NT2/D1 (cell line): ENCODE results near the gene IGBP1.

ENCODE experiments used
- DNase-seq: peaks from one replicate; pipeline ENCODE4 v3.0.0-alpha.2; 2011; ENCODE audit warnings: low read depth, low spot score
- H3K27me3 ChIP-seq: 2 replicates; pipeline ENCODE4 v1.6.0; 2011; ENCODE audit warnings: mild to moderate bottlenecking; ENCODE audit not compliant: insufficient read length, insufficient read depth
- H3K36me3 ChIP-seq: 2 replicates; pipeline ENCODE4 v1.6.1; 2011; ENCODE audit warnings: mild to moderate bottlenecking, low read length, mixed read lengths; ENCODE audit not compliant: insufficient read depth, insufficient read length
- H3K4me1 ChIP-seq: 2 replicates; pipeline ENCODE4 v1.5.1; 2011; ENCODE audit not compliant: insufficient read depth, insufficient read length
- H3K4me3 ChIP-seq: 2 replicates; pipeline ENCODE4 v1.5.1; 2011; ENCODE audit warnings: low read depth; ENCODE audit not compliant: insufficient read length
- H3K9ac ChIP-seq: 2 replicates; pipeline ENCODE4 v1.6.0; 2011; ENCODE audit warnings: low read depth; ENCODE audit not compliant: insufficient read length
- H3K9me3 ChIP-seq: 2 replicates; pipeline ENCODE4 v1.5.1; 2011; ENCODE audit warnings: mild to moderate bottlenecking, low read length; ENCODE audit not compliant: insufficient read depth
- SUZ12 ChIP-seq: IDR thresholded peaks from 2 replicates; pipeline ENCODE4 v1.6.1; 2011; ENCODE audit not compliant: insufficient read length, insufficient read depth; ENCODE audit errors: extremely low read depth
- YY1 ChIP-seq: IDR thresholded peaks from 2 replicates; pipeline ENCODE4 v1.6.1; 2011; ENCODE audit not compliant: insufficient read length, insufficient read depth
- ZNF274 ChIP-seq: IDR thresholded peaks from 2 replicates; pipeline ENCODE4 v1.6.1; 2011; ENCODE audit warnings: mild to moderate bottlenecking, low read depth, low read length

Gene IGBP1

DNA sequence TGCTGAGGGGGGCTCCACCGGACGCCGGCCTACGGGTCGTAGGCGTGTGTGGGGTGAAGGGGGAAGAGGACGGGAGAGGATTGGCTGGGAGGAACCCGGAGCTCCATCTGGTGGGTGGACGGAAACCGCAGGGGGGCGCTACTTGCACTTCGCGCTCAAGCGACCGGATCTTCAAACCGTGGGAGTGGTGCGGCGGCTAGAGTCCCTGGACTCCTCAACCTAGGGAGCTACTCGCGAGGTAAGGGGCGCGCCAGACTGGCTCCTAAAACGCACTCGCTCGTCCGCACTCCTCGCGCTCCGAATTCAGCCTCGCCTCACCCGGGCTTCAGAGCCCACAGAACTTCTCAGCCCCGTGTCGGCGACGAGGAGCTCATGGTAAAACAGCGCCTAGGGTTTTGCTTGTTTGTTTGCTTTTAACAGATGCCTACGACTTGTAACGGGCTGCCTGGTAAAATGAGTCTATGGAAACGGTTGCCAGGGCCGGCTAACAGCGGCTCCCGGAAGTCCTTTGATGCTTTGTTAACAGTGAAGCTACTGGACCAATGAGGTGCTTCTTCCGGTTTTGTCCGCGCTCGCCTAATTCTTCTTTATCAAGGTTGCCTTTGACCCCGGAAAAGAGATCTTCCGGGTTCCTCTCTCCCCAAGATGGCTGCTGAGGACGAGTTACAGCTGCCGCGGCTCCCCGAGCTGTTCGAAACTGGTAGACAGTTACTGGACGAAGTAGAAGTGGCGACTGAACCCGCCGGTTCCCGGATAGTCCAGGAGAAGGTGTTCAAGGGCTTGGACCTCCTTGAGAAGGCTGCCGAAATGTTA, at the start of gene IGBP1:
IGBP1 (plus strand) TSS at position 145 of the 813 bp plus-strand sequence; CDS start at position 646, 501 bp downstream.
- Histone ChIP-seq H3K9me3 (no peaks in the 10 kb centered on the region), H3K4me3 (peak within 1 kb of the TSS; percentile 74), H3K27me3 (no peaks in the 10 kb centered on the region), H3K4me1 (peaks cover 5% of the 10 kb centered on the region), H3K36me3 (peaks cover 33% of the 10 kb centered on the region), H3K9ac (peak within 1 kb of the TSS; percentile 94)
- TF ChIP-seq SUZ12 (no peak), ZNF274 (no peak), YY1 (peak; percentile 83)
- peak; percentile 89 for DNase-seq

- no peak for TF ChIP-seq YY1
- no peak for TF ChIP-seq SUZ12
- TF ChIP-seq ZNF274: no peak
- no peak overlapping the region for H3K9ac ChIP-seq
- no peaks in the 10 kb centered on the region for H3K4me1 ChIP-seq
- no peak overlapping the region for H3K4me3 ChIP-seq
- H3K27me3 ChIP-seq: no peaks in the 10 kb centered on the region
- DNase-seq: no peak
- H3K9me3 ChIP-seq: no peaks in the 10 kb centered on the region
- no peaks in the 10 kb centered on the region for H3K36me3 ChIP-seq
These were observed 48.5 kb upstream of the IGBP1 start for GRCh38 chrX:70084592-70085240.

- Histone ChIP-seq H3K36me3 (no peaks in the 10 kb centered on the region), H3K27me3 (no peaks in the 10 kb centered on the region), H3K4me3 (no peak overlapping the region), H3K9ac (no peak overlapping the region), H3K9me3 (no peaks in the 10 kb centered on the region), H3K4me1 (no peaks in the 10 kb centered on the region)
- TF ChIP-seq SUZ12: no peak
- TF ChIP-seq ZNF274: no peak
- TF ChIP-seq YY1: no peak
- no peak for DNase-seq
These were observed 45.2 kb upstream of the IGBP1 start for GRCh38 chrX:70087857-70088630.

DNA sequence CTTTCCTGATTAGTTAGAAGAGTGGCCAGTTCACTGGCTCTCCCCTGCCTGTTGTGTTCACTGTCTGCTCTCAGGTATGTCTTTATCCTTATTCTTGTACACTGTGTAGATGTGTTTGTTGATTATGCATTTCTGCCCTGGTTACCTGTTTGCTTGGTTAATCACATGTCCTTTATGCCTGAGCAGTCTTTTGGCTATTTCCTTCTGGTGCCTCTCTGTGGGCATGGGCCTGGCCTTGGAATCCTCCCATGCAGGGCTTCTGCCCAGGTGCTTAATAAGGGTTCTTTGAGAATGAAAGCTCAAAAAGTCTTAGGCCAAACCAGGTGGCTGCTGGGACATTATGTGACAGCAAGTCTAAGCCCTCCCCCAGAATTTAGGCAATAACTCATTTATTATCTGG, 44.5 kb upstream of the IGBP1 start:
- no peak for DNase-seq
- no peaks in the 10 kb centered on the region for H3K4me1 ChIP-seq
- H3K36me3 ChIP-seq: no peaks in the 10 kb centered on the region
- no peak overlapping the region for H3K4me3 ChIP-seq
- TF ChIP-seq ZNF274 (no peak), SUZ12 (no peak), YY1 (no peak)
- H3K9me3 ChIP-seq: no peaks in the 10 kb centered on the region
- H3K9ac ChIP-seq: no peak overlapping the region
- no peaks in the 10 kb centered on the region for H3K27me3 ChIP-seq

GRCh38 chrX:70089604-70090297, 43.5 kb upstream of the IGBP1 start:
- no peak overlapping the region for H3K9ac ChIP-seq
- no peak for TF ChIP-seq ZNF274
- H3K36me3 ChIP-seq: no peaks in the 10 kb centered on the region
- H3K27me3 ChIP-seq: no peaks in the 10 kb centered on the region
- no peak overlapping the region for H3K4me3 ChIP-seq
- no peaks in the 10 kb centered on the region for H3K9me3 ChIP-seq
- no peak for DNase-seq
- no peaks in the 10 kb centered on the region for H3K4me1 ChIP-seq

- TF ChIP-seq YY1 (no peak), SUZ12 (no peak), ZNF274 (no peak)
- Histone ChIP-seq H3K4me1 (no peaks in the 10 kb centered on the region), H3K36me3 (no peaks in the 10 kb centered on the region), H3K4me3 (no peak overlapping the region), H3K9me3 (no peaks in the 10 kb centered on the region), H3K27me3 (no peaks in the 10 kb centered on the region), H3K9ac (no peak overlapping the region)
- no peak for DNase-seq
These were observed 41.0 kb upstream of the IGBP1 start for GRCh38 chrX:70092247-70092646.

- TF ChIP-seq YY1: no peak
- TF ChIP-seq ZNF274: no peak
- no peak for TF ChIP-seq SUZ12
- H3K27me3 ChIP-seq: no peaks in the 10 kb centered on the region
- H3K9me3 ChIP-seq: no peaks in the 10 kb centered on the region
- H3K36me3 ChIP-seq: no peaks in the 10 kb centered on the region
- no peak overlapping the region for H3K4me3 ChIP-seq
- DNase-seq: peak; percentile 22
- no peak overlapping the region for H3K9ac ChIP-seq
- no peaks in the 10 kb centered on the region for H3K4me1 ChIP-seq
These were observed 37.2 kb upstream of the IGBP1 start for GRCh38 chrX:70096052-70096451.
